OCI-LY7 (cell line): ENCODE results near the gene C17orf78.

Experiments used
- CTCF ChIP-seq: fragments of 200-600 bp; sonication (generic); conservative IDR thresholded peaks from 2 replicates; pipeline ENCODE4 v1.5.1; 2014; ENCODE audit warnings: mild to moderate bottlenecking, antibody characterized with exemption, low read length, moderate library complexity, mixed read lengths
- EZH2phosphoT487 ChIP-seq: fragments of 200-600 bp; sonication (generic); IDR thresholded peaks from 2 replicates; pipeline ENCODE4 v1.6.1; 2018; ENCODE audit warnings: low read depth, borderline replicate concordance, mild to moderate bottlenecking, mixed run types, antibody characterized with exemption, low read length, moderate library complexity, mixed read lengths

GRCh38 chr17:37342589-37342988, 33.2 kb upstream of the C17orf78 start:
- TF ChIP-seq CTCF (no peak), EZH2phosphoT487 (no peak)
